OCI-M1 (cell line): Measurements from ENCODE around the gene HSD17B3.
"Not testable (repeated sequence)": the region's sequence is repeated elsewhere in the genome, so short reads cannot be mapped to it uniquely, and the experiment has no call there.

Source experiments
- DNase-seq: peaks from one replicate; lab custom pipeline; 2025; lab: John Stamatoyannopoulos, UW

The HSD17B3 gene

DNA sequence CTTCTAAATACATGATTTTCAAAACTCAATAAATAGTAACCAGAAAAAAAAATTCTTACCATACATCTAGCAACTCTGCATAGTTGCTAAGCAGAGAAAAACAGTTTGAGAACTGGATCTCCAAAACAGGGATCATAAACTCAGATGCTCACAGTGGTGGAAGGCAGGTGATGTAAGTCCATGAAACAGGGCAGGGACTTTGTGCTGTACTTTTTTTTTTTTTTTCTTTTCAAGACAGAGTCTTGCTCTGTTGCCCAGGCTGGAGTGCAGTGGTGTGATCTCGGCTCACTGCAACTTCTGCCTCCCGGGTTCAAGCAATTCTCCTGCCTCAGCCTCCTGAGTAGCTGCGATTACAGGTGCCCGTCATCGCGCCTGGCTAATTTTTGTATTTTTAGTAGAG, 5.0 kb upstream of the HSD17B3 start:
- not testable (repeated sequence) for DNase-seq

DNA sequence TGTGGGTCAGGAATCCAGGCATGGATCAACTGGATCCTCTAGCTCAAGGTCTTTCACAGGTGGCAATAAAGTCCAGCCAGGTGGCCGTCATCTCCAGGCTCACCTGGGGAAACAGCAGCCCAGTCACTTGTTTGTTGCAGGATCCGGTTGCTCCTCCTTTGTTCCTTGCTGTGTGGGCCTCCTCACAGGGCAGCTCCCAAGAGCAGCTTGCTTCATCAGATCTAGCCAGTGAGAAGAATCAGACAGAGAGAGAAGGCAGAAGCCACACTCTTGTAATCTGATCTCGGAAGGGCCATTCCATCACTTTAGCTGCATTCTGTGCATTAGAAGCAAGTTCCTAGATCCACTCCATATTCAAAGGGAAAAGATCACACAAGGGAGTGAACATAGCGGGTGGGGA, 3.2 kb upstream of the HSD17B3 start:
- no peak for DNase-seq

DNA sequence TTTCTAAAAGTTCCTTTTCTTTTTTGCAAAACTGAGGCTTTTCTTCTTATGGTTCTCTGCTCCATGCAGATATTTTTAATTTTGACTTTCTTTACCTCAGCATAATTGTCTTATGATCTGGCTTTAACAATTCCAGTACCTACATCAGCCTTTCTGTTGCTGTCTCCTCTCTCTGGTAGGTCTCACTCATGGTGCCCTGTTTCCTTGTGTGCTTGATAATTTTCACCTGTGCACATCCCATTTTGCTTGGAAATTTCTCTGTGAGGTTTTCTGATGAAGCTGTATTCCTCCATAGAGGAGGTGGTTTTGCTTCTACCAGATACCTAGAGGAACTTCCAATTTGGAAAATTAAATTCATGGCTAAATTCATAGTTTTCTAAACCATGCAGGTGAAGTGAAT, 2.3 kb upstream of the HSD17B3 start:
- DNase-seq = no peak

DNA sequence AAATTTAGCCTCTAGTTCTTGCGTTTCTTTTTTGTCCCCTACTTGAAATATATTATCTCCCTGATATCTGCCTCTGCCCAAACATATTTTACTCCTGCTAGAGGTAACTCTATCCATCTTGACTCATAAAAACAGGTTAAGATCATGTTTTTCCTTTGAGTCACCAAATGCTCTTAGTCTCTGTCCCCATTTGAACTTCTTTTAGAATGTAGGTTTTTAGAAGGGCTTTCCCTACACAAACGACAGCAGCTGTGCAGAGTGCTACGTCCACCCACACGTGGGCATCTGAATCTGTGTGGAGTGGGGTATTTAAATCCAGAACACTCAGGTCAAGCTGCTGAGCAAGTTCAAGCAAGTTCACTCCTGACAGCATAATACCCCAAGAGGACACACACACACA, 2.2 kb downstream of the HSD17B3 start:
- no peak for DNase-seq

DNA sequence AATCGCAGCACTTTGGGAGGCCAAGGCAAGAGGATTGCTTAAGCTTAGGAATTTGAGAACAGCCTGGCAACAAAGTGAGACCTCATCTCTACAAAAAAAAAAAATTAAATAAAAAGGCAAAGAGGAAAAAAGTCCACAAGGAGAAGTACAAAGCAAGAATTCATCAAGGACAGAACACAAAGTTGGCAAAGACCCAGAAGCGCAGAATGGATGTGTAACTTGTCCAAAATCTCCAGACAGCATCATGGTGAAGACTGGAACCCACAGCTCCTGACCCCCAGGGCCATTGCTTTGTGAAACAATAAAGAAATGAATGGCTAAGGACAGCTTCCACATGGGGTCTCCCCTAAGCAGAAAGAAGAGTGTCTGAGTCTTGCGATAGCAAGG, 7.8 kb downstream of the HSD17B3 start:
- DNase-seq = no peak

DNA sequence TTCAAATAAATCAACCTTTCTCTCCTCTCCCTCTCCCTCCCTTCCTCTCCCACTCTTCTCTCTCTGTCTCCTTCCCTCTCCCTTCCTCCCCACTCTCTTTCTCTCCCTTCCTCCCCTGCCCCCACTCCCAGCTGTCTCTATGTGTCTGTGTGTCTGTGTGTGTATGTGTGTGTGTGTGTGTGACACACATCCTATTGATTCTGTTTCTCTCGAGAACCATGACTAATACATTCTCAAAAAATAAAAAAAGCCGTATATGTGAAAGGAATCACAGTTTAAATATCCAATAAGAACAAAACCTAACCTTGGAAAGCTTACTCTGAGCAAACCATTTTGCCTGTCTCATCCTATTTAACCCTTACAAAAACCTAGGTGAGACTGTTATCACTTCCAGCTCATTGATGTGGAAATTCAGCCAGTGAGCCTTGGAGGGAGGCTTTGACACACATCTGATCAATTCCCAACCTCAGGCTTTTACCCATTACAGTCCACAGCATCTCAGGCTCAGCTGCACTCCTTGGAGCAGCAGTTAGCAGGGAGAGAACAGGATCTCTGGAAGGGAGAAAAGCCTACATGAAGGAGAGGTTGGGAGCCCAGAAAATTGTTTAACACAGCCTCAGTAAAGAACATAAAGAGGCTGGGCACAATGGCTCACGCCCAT, 8.3 kb downstream of the HSD17B3 start:
- no peak for DNase-seq

DNA sequence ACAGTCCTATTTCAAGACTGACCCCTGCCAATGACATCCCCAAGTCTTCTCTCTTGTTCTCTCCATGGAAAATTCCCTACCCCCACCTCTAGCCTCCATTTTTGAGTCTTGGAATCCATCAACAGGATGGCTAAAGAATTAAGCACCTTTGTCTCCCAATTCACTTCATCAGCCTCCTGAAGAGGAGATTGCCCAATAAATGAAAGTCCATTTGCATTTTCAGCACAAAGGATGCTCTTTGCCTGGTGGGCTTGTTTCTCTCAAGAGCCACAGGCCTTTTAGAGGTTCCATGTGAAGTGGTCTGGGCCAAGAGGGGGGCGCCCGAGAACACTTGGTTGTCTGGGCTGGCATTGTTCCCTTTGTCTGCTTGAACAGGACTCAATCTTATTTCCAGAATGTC, 12.6 kb downstream of the HSD17B3 start:
- DNase-seq = no peak

DNA sequence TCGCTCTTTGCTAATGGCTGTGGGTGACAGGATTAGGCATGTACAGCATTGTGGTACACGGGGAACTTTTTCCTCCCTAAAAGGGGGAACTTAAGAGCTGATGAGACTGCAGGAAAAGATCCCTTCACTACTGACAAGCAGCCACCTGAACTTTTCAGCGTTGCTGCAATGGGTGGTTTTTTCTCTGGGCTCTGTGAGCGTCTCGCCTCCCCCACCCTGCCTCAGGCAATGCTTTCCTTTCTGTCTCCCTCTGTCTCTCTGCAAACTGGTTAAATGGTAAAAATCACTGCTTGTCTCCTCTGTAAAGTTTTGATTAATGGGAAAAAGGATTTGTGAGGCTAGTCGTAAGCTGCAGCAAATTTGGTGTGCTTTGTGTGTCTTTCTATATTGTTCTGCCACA, 20.3 kb downstream of the HSD17B3 start:
- no peak for DNase-seq

DNA sequence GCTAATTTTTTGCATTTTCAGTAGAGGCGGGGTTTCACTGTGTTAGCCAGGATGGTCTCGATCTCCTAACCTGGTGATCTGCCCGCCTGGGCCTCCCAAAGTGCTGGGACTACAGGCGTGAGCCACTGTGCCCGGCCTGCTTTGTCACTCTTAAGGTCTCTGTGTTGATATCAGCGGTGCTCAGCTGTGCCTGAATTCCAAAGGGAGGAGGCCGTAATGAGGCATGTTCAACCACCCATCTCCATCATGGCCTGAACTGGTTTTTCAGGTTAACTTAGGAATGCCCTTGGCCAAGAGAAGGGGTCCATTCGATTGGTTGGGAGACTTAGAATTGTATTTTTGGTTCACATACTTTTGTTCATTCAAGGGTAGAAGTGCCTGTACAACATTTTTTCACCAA, 22.0 kb downstream of the HSD17B3 start:
- no peak for DNase-seq

DNA sequence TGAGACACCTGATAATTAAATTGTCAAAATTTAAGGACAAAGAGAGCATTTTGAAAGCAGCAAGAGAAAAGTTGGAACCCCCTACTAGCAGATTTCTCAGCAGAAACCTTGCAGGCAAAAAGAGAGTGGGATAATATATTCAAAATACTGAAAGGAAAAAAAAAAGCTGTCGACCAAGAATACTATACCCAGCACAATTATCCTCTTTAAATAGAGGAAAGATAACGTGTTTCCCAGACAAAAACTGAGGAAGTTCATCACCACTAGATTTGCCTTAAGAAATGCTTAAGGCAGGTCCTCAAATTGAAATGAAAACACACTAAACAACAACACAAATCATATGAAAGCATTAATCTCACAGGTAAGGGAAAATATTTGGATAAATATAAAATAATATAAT, 27.0 kb downstream of the HSD17B3 start:
- DNase-seq = no peak

DNA sequence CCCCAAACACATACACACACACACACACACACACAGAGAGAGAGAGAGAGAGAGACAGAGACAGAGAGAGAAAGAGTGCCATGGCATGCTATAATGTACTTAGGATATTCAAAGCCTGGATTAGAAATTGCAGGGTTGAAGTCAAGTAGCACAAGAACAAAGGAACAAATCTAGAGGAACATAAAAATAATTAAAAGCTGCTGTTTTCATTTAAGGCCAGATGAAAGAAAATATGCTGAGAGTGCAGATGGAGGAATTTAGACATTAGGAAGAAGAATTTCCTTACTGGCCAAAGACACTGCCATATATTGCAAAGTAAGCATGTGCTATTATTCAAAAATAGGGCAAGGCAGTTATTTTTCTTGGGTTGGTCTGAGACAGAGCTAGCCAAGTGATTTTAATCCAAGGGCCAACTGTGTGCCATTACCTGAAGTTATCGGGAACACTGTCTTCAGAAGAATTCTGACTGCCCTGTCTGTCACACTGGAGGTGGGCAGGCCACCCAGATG, 31.7 kb downstream of the HSD17B3 start:
- DNase-seq = no peak

DNA sequence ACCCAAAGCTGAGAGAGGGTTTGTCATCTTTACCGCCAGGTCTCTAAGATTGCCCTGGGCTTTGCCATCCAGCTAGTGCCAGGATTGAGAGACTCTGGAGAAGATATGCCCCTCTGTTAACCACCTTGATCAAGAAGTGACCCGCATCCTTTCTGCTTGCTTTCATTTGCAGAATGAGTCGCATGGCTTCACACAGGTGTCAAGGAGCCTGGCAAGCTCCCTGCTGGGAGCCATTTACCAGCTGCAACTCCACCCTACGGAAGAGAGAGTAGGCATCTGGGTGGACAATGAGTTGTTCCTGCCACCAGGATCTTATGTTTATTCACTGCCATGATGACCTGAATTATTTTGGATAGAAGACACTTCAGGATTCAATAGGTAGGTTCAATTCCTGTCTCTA, 43.0 kb downstream of the HSD17B3 start:
- no peak for DNase-seq

DNA sequence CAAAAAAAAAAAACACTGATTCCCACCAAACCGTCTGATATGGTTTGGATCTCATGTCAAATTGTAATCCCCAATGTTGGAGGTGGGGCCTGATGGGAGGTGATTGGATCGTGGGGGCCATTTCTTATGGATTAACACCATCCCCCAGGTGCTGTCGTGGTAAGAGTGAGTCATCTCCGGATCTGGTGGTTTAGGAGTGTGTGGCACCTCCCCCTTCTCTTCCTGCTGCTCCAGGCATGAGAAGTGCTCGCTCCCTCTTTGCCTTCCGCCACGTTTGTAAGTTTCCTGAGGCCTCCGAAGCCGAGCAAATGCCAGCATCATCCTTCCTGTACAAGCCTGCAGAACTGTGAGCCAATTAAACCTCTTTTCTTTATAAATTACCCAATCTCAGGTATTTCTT, 45.2 kb downstream of the HSD17B3 start:
- DNase-seq = peak; percentile 16

DNA sequence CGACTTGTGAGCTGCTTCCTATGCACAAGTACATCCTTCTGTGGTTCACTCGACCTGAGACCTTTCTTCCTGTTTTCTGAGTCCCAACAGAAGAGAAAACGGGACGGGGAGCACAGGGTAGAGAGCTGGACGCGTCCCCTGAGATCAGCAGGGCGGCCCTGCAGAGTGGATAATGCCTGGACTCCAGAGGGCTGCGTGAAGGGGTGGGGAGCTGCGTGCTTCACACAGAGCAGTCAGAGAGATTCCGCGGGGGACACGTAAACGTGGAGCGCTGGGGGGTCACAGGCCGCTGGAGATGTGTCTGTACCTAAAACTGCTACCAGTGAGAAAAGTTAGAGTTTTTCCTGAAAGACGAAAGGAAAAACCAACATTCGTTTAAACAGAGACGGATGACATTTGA, 46.3 kb downstream of the HSD17B3 start:
- DNase-seq = no peak

DNA sequence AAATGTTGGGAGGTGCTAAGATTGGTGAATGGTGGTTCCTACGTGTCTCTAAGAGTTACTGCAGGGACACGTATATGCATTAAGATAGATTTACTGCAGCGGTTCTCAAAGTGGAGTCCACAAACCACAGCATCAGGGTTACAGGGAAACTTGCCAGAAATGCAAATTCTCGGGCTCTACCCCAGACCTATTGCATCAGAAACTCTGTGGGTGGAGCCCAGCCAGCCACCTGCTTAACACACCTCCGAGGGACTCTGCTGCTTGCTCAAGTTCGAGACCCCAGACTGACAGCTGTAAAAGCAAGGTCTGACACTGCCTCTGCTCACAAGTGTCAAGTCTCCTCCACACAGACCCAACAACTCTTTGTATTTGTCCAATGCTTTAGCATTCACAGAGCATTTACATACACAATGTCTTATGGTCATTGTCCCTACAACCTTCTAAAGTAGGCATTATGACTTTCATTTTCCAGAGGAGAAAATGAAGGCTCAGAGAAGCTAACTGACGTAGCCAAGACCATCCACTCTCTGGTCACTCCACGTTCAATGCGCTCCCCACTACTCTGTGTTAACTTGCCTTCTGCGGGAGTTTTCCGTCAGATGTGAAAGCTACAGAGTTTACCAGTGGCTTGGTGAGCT, 48.8 kb downstream of the HSD17B3 start:
- peak; percentile 80 for DNase-seq

DNA sequence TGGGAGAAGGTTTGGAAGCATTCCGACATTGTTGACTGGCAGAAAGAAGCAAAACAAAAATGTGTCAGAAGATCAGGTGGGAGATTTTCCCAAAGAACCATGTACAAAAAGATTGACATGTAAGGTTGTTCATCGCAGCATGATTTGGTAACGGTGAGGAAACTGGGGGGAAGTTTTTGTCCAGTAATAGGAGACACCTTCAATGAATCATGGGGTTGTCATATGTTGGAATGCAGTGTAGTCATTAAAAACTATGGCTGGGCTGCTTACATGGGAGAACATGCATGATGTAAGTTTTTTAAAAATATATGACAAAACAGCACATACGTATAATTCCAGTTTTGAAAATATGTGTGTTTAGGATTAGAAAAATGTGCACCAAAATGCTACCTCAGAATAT, 50.5 kb downstream of the HSD17B3 start:
- DNase-seq = no peak

DNA sequence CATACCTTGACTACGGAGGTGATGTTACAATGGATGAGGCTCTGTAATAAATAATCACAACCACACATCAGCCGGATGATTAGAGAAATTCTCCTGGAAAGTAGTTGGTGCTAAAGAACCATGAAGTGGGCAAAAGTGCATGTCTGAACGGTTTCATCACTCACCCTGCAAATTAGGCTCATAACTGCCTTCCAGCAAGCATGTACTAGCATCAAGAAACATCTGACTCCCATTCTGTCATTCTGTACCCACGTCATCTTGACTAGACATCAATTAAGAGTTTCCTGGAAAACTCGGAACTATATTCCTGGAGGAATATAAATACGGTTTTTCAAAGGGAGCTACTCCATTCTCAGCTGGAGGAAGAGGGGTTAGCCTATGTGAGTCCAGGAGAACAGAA, 52.2 kb downstream of the HSD17B3 start:
- DNase-seq = no peak

DNA sequence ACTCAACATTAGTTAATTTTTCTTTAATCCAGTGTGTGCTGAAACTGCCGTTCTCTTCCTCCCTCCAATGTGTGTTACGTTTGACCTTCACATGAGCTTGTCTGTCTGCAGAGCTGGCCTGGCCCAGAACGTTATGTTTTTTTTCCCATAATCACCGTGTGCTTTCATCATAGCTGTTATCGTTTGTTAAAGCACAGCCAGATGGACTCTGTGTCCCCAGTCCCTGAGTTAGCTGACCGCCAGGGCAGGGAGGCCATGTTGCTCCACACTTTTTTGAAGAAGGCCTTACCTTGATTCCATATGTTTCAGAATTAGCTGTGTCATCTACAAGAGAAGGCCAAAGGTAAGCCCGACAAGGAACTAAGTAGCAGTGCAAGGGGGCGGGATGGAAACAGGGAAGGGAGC, 55.7 kb downstream of the HSD17B3 start:
- DNase-seq = no peak

DNA sequence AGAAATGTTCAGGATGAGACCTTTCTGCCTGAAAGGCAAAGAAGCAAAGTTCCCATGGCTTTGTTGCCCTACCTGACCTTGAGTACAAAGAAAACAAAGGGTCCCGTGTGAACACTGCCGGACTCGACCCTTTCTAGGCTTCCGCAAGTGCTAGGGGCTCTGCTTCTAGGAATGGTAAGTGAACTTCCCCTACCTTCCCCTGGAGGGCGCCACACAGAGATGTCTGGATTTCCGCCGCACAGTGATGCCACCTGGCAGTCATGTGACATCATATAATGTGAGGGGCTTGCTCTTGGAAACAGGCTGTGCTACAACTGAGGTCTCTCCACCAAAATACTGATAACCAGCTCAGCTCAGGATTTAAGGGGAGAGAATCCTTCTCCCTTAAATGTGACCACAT, 56.6 kb downstream of the HSD17B3 start:
- no peak for DNase-seq

DNA sequence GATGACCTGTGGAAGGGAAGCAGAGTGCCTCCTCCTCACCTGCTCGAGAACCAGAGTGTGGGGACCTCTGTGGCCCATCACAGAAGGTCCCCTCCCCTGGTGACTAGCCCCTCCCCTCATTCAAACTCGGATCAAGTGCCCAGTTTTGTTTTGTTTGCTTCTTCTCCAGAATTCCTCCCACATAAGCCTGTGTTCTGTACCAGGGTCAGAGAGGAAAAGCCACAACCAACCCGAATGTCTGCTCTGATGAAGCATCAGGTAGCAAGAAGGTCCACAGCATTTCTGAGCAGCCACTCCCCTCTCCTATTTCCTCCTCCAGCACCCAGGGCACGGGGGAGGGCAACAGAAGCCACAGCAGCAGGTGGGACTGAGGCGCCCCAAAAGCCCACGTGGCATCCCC, 58.2 kb downstream of the HSD17B3 start:
- no peak for DNase-seq

DNA sequence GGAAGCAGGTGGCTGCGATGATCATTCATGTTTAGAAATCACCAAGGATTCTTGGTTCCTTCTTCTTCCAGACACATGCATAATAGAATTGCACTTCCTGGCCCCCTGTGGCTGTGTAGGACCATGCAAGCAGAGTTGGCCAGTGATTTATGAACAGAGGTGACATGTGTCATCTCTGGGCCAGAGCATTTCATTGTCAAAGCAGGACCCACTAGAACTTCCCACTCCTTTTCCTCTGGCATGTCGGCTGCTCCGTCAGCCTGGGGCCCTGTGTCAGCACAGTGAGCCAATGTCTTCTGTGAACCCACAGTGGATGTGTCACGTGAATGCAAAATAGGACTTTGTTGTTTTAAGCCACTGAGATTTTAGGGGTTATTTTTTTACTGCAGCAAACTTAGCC, 59.2 kb downstream of the HSD17B3 start:
- no peak for DNase-seq

DNA sequence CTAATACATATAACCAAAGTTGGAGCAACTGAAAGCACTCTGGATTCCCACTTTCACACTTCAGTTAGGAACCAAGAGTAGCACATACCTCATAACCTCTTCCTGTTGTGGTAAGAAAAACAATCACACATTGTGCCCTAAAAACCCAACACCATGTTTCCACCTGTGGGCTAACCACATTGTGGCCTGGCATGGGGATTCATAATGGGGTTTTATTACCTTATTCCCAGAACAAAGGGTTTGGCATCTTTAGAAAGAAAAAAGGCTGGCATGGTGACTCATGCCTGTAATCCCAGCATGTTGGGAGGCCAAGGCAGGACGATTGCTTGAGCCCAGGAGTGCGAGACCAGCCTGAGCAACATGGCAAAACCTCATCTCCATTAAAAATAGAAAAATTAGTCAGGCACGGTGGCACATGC, 60.6 kb downstream of the HSD17B3 start:
- DNase-seq = no peak

DNA sequence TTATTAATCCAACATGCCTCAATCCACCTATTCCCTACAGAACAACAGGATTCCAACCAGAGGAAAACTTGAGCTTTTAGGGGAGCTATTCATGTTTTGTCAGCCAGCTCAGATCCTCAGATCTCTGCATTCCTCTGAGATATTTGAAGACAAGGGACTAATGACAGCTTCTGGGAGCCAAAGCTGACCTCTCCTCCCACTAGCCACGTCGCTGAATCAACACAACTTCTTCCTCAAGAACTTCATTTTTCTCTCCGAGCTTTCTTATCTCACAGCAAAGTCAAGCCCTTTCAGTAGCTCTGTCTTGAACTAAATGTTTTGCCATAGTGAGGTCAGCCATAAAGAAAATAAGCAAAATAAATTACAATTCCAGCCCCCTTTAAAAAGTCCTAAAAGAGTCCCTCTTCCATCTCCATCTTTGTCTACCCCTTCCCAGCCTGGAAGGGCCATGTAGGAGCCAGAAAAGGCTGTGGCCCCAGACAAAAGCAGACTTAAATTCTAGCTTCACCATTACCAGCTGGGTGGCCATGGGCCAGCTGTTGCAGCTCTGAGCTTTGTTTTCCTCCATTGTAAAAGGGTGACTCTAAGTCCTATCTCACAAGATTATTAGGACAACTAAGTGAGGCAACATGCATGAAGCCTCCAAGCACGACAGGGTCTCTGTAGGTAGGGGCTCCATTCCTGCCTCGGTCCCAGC, 65.0 kb downstream of the HSD17B3 start:
- DNase-seq = no peak
